Glutamatergic neuron (in vitro differentiated cells): ENCODE results near the gene EIF2A. TPM values are rescaled to one million over a fixed set of nuclear protein-coding genes. Genes with fewer than 3 reads are reported as not detected.

Source experiments
- DNase-seq: peaks from one replicate; pipeline ENCODE4 v3.0.0; 2022
- H3K27ac Mint-ChIP-seq: one replicate; pipeline ENCODE4 v1.8.0; 2020; ENCODE audit warnings: mild to moderate bottlenecking, mixed read lengths, inconsistent platforms; ENCODE audit not compliant: unreplicated experiment
- H3K27me3 Mint-ChIP-seq: one replicate; pipeline ENCODE4 v1.8.0; 2020; ENCODE audit warnings: mild to moderate bottlenecking, moderate library complexity, mixed read lengths, inconsistent platforms; ENCODE audit not compliant: unreplicated experiment
- H3K36me3 Mint-ChIP-seq: one replicate; pipeline ENCODE4 v1.8.0; 2020; ENCODE audit warnings: mild to moderate bottlenecking, mixed read lengths, inconsistent platforms; ENCODE audit not compliant: unreplicated experiment
- H3K4me1 Mint-ChIP-seq: one replicate; pipeline ENCODE4 v1.8.0; 2020; ENCODE audit warnings: mild to moderate bottlenecking, low read depth, mixed read lengths, inconsistent platforms; ENCODE audit not compliant: unreplicated experiment
- H3K4me3 Mint-ChIP-seq: one replicate; pipeline ENCODE4 v1.8.0; 2020; ENCODE audit warnings: mild to moderate bottlenecking, mixed read lengths, inconsistent platforms; ENCODE audit not compliant: unreplicated experiment
- H3K9me3 Mint-ChIP-seq: one replicate; pipeline ENCODE4 v1.8.0; 2020; ENCODE audit warnings: mild to moderate bottlenecking, moderate library complexity, mixed read lengths, inconsistent platforms; ENCODE audit not compliant: unreplicated experiment
- CTCF ChIP-seq: fragments of 200-600 bp; sonication (generic); IDR thresholded peaks from one replicate; pipeline ENCODE4 v1.5.0; 2021; ENCODE audit not compliant: partially characterized antibody, unreplicated experiment
- total RNA-seq: library from RNA; stranded (reverse); fragmentation: NEBNext Ultra II Directional; extraction: Animal tissue kit (Norgen Biotek cat#: 25700); gene quantifications from one replicate; pipeline ENCODE4 v1.2.1, GENCODE V29; 2021; ENCODE audit not compliant: unreplicated experiment

The EIF2A gene
- total RNA-seq, 1 donor from 2014 or later: 72.3 TPM

DNA sequence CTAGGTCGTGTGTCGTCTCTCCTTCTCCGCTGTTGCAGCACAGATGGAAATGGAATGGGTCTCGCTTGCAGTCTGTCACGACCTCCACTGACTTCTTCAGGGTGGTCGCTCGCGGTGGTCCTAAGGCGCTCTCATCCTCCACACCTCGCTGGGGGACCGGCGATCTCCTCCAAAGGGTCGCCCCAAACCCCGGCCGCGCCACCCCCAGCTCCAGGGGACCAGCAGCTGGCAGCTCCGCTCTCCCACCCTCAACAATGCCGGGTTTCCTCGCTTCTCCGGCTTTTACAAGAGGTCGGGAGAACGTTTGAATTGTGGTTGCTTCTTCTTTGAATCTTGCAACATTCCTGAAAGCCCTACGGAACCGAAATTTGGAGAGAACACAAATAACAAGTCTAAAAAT lies 26.2 kb upstream of the EIF2A start:
- no peak for TF ChIP-seq CTCF
- no peaks in the 10 kb centered on the region for H3K27me3 Mint-ChIP-seq
- H3K4me1 Mint-ChIP-seq: no peaks in the 10 kb centered on the region

GRCh38 chr3:150521463-150521862 lies 25.1 kb upstream of the EIF2A start:
- H3K4me3 Mint-ChIP-seq: no peak overlapping the region
- H3K27me3 Mint-ChIP-seq: no peaks in the 10 kb centered on the region
- peak overlapping the region; percentile 7 for H3K27ac Mint-ChIP-seq
- TF ChIP-seq CTCF: no peak
- no peaks in the 10 kb centered on the region for H3K4me1 Mint-ChIP-seq
- H3K9me3 Mint-ChIP-seq: peaks cover 6% of the 10 kb centered on the region
- no peak for DNase-seq
- no peaks in the 10 kb centered on the region for H3K36me3 Mint-ChIP-seq

More for the DNA sequence above, 26.2 kb upstream of the EIF2A start:
- H3K27ac Mint-ChIP-seq: no peak overlapping the region
- H3K9me3 Mint-ChIP-seq: peaks cover 6% of the 10 kb centered on the region
- DNase-seq: no peak
- H3K36me3 Mint-ChIP-seq: no peaks in the 10 kb centered on the region
- no peak overlapping the region for H3K4me3 Mint-ChIP-seq

DNA sequence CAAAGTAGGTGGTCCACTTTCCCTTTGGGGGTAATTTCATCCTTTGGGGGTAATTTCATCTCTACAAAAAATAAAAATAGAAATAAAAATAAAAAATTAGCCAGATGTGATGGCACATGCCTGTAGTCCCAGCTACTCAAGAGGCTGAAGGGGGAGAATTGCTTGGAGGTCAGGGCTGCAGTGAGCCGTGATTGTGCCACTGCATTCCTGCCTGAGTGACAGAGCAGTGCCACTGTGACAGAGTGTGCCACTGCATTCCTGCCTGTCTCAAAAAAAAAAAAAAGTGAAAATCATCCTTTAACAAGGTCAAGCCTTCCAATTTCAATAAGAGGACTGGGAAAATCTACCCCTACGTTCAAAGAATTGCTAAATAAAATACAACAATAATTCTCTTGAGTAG lies 23.0 kb upstream of the EIF2A start:
- Mint-ChIP-seq H3K27ac (no peak overlapping the region), H3K4me1 (no peaks in the 10 kb centered on the region), H3K36me3 (no peaks in the 10 kb centered on the region), H3K27me3 (no peaks in the 10 kb centered on the region), H3K4me3 (no peak overlapping the region), H3K9me3 (peaks cover 2% of the 10 kb centered on the region)
- DNase-seq: no peak
- TF ChIP-seq CTCF: no peak

GRCh38 chr3:150527464-150528255 lies 18.9 kb upstream of the EIF2A start:
- H3K4me3 Mint-ChIP-seq: no peak overlapping the region
- no peak overlapping the region for H3K27ac Mint-ChIP-seq
- no peaks in the 10 kb centered on the region for H3K36me3 Mint-ChIP-seq
- no peaks in the 10 kb centered on the region for H3K9me3 Mint-ChIP-seq
- H3K27me3 Mint-ChIP-seq: no peaks in the 10 kb centered on the region
- no peak for DNase-seq
- no peaks in the 10 kb centered on the region for H3K4me1 Mint-ChIP-seq
- no peak for TF ChIP-seq CTCF

- no peaks in the 10 kb centered on the region for H3K9me3 Mint-ChIP-seq
- H3K27ac Mint-ChIP-seq: no peak overlapping the region
- no peak overlapping the region for H3K4me3 Mint-ChIP-seq
- H3K36me3 Mint-ChIP-seq: no peaks in the 10 kb centered on the region
- H3K27me3 Mint-ChIP-seq: no peaks in the 10 kb centered on the region
- no peaks in the 10 kb centered on the region for H3K4me1 Mint-ChIP-seq
- DNase-seq: no peak
- TF ChIP-seq CTCF: peak; percentile 24
Observed at GRCh38 chr3:150528354-150528797, 18.2 kb upstream of the EIF2A start.
